K562 (cell line): Measurements from ENCODE around the gene LHX3.

Experiments
- BRD9 ChIP-seq: fragments of 450-650 bp; IDR thresholded peaks from 2 replicates; pipeline ENCODE4 v1.6.1; 2018; ENCODE audit warnings: low read depth; ENCODE audit not compliant: partially characterized antibody
- ERF ChIP-seq: fragments of 450-650 bp; formaldehyde crosslinking; IDR thresholded peaks from 2 replicates; pipeline ENCODE4 v1.4.0; 2020; ENCODE audit warnings: mild to moderate bottlenecking, mixed read lengths
- GATA2 ChIP-seq: sonication (generic); formaldehyde crosslinking; IDR thresholded peaks from 2 replicates; pipeline ENCODE4 v1.4.0; 2020; ENCODE audit warnings: mild to moderate bottlenecking, missing genetic modification reagents
- HLTF ChIP-seq: fragments of 450-650 bp; IDR thresholded peaks from 2 replicates; pipeline ENCODE4 v1.6.1; 2016
- NR3C1 ChIP-seq: sonication (generic); formaldehyde crosslinking; IDR thresholded peaks from 2 replicates; pipeline ENCODE4 v1.8.1; 2022; ENCODE audit warnings: missing genetic modification reagents
- SMC3 ChIP-seq: conservative IDR thresholded peaks from 2 replicates; pipeline ENCODE4 v1.6.1; 2011; ENCODE audit warnings: low read depth, low read length, improper control_type of control experiment; ENCODE audit not compliant: insufficient read depth
- ZFP30 ChIP-seq: fragments of 250-450 bp; sonication (Bioruptor Pico); IDR thresholded peaks from 2 replicates; pipeline ENCODE4 v1.8.0; 2022; ENCODE audit warnings: moderate library complexity, mild to moderate bottlenecking, inconsistent platforms, borderline replicate concordance
- TF ChIP-seq, protein P1 (sequence below): sonication (generic); formaldehyde crosslinking; IDR thresholded peaks from 2 replicates; pipeline ENCODE4 v1.9.0; 2022; ENCODE audit warnings: mild to moderate bottlenecking, missing genetic modification reagents
- TF ChIP-seq, protein P2 (sequence below): fragments of 250-450 bp; sonication (Bioruptor Pico); IDR thresholded peaks from 2 replicates; pipeline ENCODE4 v1.5.0; 2020; ENCODE audit warnings: mild to moderate bottlenecking
- TF ChIP-seq, protein P3 (sequence below): IDR thresholded peaks from 3 replicates; pipeline ENCODE4 v1.6.1; 2011; ENCODE audit warnings: borderline replicate concordance, mild to moderate bottlenecking; ENCODE audit not compliant: insufficient read length, insufficient read depth

DNA sequence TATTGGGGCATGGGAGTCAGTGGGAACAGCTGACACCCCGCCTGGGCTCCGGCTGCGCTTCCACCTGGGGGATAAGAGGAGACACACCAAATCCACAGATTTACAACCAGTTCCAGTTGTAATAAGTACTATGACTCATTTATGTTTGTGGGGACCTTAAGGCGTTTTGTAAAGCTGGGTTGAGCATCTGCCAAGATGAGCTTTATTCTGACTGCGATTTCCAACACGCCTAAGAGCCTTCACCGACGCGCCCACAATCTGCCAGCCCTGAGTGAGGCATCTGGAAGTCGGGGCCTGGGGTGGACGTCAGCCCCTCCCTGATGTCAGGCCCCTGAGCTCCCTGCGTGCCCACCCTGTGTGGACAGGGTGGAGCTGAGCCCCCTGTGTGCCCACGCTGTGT, 14.3 kb upstream of the LHX3 start:
- TF ChIP-seq SMC3 (no peak), NR3C1 (no peak), ERF (CRISPR knock-in tag) (no peak), HLTF (no peak), ZFP30 (CRISPR knock-in tag) (no peak), BRD9 (no peak), GATA2 (CRISPR knock-in tag) (no peak)
- TF ChIP-seq, protein P1, sequence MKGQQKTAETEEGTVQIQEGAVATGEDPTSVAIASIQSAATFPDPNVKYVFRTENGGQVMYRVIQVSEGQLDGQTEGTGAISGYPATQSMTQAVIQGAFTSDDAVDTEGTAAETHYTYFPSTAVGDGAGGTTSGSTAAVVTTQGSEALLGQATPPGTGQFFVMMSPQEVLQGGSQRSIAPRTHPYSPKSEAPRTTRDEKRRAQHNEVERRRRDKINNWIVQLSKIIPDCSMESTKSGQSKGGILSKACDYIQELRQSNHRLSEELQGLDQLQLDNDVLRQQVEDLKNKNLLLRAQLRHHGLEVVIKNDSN = no peak
- TF ChIP-seq, protein P2, sequence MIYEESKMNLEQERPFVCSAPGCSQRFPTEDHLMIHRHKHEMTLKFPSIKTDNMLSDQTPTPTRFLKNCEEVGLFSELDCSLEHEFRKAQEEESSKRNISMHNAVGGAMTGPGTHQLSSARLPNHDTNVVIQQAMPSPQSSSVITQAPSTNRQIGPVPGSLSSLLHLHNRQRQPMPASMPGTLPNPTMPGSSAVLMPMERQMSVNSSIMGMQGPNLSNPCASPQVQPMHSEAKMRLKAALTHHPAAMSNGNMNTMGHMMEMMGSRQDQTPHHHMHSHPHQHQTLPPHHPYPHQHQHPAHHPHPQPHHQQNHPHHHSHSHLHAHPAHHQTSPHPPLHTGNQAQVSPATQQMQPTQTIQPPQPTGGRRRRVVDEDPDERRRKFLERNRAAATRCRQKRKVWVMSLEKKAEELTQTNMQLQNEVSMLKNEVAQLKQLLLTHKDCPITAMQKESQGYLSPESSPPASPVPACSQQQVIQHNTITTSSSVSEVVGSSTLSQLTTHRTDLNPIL (CRISPR knock-in tag) = no peak
- TF ChIP-seq, protein P3, sequence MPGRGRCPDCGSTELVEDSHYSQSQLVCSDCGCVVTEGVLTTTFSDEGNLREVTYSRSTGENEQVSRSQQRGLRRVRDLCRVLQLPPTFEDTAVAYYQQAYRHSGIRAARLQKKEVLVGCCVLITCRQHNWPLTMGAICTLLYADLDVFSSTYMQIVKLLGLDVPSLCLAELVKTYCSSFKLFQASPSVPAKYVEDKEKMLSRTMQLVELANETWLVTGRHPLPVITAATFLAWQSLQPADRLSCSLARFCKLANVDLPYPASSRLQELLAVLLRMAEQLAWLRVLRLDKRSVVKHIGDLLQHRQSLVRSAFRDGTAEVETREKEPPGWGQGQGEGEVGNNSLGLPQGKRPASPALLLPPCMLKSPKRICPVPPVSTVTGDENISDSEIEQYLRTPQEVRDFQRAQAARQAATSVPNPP = no peak
